DND-41 (cell line): ENCODE results near the gene PPP1R3G.

Experiments
- ATAC-seq: fragments of 200-7000 bp; cut with Tn5 transposase; 3 replicates; pipeline ENCODE4 v1.9.1; 2021; ENCODE audit warnings: low read depth; ENCODE audit not compliant: insufficient read depth
- DNase-seq: peaks from one replicate; pipeline ENCODE4 v3.0.0-alpha.2; 2020
- H2AFZ ChIP-seq: 2 replicates; pipeline ENCODE4 v1.6.0; 2012; ENCODE audit warnings: low read depth, low read length
- H3K27ac ChIP-seq: 2 replicates; pipeline ENCODE4 v1.5.1; 2012; ENCODE audit warnings: low read length, inconsistent platforms
- H3K27me3 ChIP-seq: fragments of 200-600 bp; sonication (generic); 2 replicates; pipeline ENCODE4 v1.6.0; 2012; ENCODE audit warnings: low read length, mild to moderate bottlenecking, inconsistent platforms; ENCODE audit not compliant: insufficient read depth, poor library complexity
- H3K36me3 ChIP-seq: 2 replicates; pipeline ENCODE4 v1.5.1; 2012; ENCODE audit warnings: low read length, inconsistent platforms; ENCODE audit not compliant: insufficient read depth
- H3K4me1 ChIP-seq: 2 replicates; pipeline ENCODE4 v1.5.1; 2012; ENCODE audit warnings: mild to moderate bottlenecking, low read length; ENCODE audit not compliant: insufficient read depth
- H3K4me2 ChIP-seq: 2 replicates; pipeline ENCODE4 v1.6.0; 2012; ENCODE audit warnings: mild to moderate bottlenecking, moderate library complexity, low read length, inconsistent platforms; ENCODE audit not compliant: insufficient read depth
- H3K4me3 ChIP-seq, 2 experiments: fragments of 200-600 bp in 1 of 2; shearing (Covaris generic) in 1 of 2; 2 replicates each; pipeline ENCODE4 v1.5.1; 2012 to 2016; ENCODE audit warnings: inconsistent platforms in 2 of 2, low read length in 2 of 2, mild to moderate bottlenecking in 2 of 2, low read depth in 1 of 2, moderate library complexity in 1 of 2
- H3K79me2 ChIP-seq: 2 replicates; pipeline ENCODE4 v1.6.0; 2012; ENCODE audit warnings: low read length, inconsistent platforms; ENCODE audit not compliant: insufficient read depth
- H3K9ac ChIP-seq: 2 replicates; pipeline ENCODE4 v1.6.0; 2012; ENCODE audit warnings: low read depth, mild to moderate bottlenecking, inconsistent platforms, low read length, moderate library complexity
- H3K9me3 ChIP-seq: 2 replicates; pipeline ENCODE4 v1.5.1; 2012; ENCODE audit warnings: low read length, moderate library complexity, mild to moderate bottlenecking, inconsistent platforms; ENCODE audit not compliant: insufficient read depth, severe bottlenecking
- H4K20me1 ChIP-seq: 2 replicates; pipeline ENCODE4 v1.6.0; 2012; ENCODE audit warnings: low read length; ENCODE audit not compliant: insufficient read depth
- CTCF ChIP-seq: IDR thresholded peaks from 2 replicates; pipeline ENCODE4 v1.5.1; 2012; ENCODE audit warnings: borderline replicate concordance, low read length, moderate library complexity, mild to moderate bottlenecking; ENCODE audit not compliant: poor library complexity, severe bottlenecking; ENCODE audit errors: extremely low read depth
- EZH2 ChIP-seq: IDR thresholded peaks from 3 replicates; pipeline ENCODE4 v1.6.1; 2012; ENCODE audit warnings: borderline replicate concordance, low read depth, mild to moderate bottlenecking, moderate library complexity, low read length, inconsistent platforms; ENCODE audit not compliant: severe bottlenecking

Gene PPP1R3G

GRCh38 chr6:5123296-5124143 lies 38.4 kb downstream of the PPP1R3G start:
- Histone ChIP-seq H4K20me1 (peaks cover 28% of the 10 kb centered on the region), H3K4me2 (no peak overlapping the region), H2AFZ (no peak overlapping the region), H3K27ac (no peak overlapping the region), H3K36me3 (no peaks in the 10 kb centered on the region), H3K27me3 (no peaks in the 10 kb centered on the region), H3K9me3 (no peaks in the 10 kb centered on the region), H3K79me2 (no peaks in the 10 kb centered on the region), H3K4me1 (no peaks in the 10 kb centered on the region; the same call in 1 of the 2 replicates), H3K9ac (no peak overlapping the region), H3K4me3 (no peak overlapping the region)
- ATAC-seq (no peak), DNase-seq (no peak)
- TF ChIP-seq CTCF (no peak), EZH2 (no peak)

GRCh38 chr6:5124526-5124925 lies 39.4 kb downstream of the PPP1R3G start:
- Histone ChIP-seq H3K9me3 (no peaks in the 10 kb centered on the region), H3K79me2 (no peaks in the 10 kb centered on the region), H3K27ac (no peak overlapping the region), H3K27me3 (no peaks in the 10 kb centered on the region), H3K4me3 (no peak overlapping the region), H3K4me2 (no peak overlapping the region), H2AFZ (no peak overlapping the region), H4K20me1 (peaks cover 28% of the 10 kb centered on the region), H3K36me3 (no peaks in the 10 kb centered on the region), H3K4me1 (no peaks in the 10 kb centered on the region; the same call in 1 of the 2 replicates), H3K9ac (no peak overlapping the region)
- TF ChIP-seq CTCF (no peak), EZH2 (no peak)
- no peak for ATAC-seq
- DNase-seq = no peak

GRCh38 chr6:5125152-5126006 lies 40.2 kb downstream of the PPP1R3G start:
- no peak for TF ChIP-seq EZH2
- TF ChIP-seq CTCF = no peak
- H3K27me3 ChIP-seq = no peaks in the 10 kb centered on the region
- H3K9ac ChIP-seq = no peak overlapping the region
- H3K27ac ChIP-seq = no peak overlapping the region
- H3K9me3 ChIP-seq = no peaks in the 10 kb centered on the region
- no peaks in the 10 kb centered on the region; the same call in 1 of the 2 replicates for H3K4me1 ChIP-seq
- peaks cover 33% of the 10 kb centered on the region for H4K20me1 ChIP-seq
- H2AFZ ChIP-seq = no peak overlapping the region
- H3K4me2 ChIP-seq = no peak overlapping the region
- no peak for ATAC-seq
- no peak overlapping the region for H3K4me3 ChIP-seq
- H3K79me2 ChIP-seq = no peaks in the 10 kb centered on the region
- H3K36me3 ChIP-seq = no peaks in the 10 kb centered on the region
- DNase-seq = no peak
